ENCODE measurements around the gene PACS2.

DNA sequence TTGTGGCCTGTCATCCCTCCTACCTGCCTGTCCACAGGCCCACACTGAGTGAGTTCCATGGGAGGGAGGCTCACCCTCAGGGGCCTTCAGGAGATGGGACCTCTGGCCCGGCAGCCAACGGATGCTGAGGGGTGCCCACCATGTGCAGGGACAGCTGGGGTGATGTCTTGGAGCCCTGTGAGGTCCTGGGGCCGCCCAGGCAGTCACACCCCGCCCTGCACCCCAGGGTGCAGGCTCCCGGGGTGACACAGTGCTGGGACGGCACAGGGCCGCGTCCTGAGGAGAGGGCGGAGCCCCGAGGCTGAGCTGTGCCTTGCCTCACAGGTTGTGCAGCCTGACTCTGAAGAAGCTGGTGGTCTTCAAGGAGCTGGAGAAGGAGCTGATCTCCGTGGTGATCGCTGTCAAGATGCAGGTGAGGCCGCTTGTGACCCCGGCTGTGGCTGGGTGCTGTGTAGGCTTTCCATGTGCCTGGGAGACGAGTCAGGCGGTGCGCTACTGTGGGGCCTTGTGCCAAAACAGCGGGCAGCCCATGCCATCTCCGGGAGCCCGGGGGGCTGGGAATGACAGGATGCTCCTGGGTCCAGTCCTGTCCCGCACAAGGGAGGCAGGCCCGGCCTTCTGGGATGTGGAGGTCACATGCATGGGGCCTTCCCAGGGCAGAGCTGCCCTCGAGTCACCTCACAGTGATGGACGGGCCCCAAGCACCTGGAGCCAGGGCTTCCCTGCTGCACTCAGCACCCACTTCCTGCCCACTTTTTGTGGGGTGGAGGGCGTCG is 33.8 kb downstream of the PACS2 start:
- TF ChIP-seq, protein P1, sequence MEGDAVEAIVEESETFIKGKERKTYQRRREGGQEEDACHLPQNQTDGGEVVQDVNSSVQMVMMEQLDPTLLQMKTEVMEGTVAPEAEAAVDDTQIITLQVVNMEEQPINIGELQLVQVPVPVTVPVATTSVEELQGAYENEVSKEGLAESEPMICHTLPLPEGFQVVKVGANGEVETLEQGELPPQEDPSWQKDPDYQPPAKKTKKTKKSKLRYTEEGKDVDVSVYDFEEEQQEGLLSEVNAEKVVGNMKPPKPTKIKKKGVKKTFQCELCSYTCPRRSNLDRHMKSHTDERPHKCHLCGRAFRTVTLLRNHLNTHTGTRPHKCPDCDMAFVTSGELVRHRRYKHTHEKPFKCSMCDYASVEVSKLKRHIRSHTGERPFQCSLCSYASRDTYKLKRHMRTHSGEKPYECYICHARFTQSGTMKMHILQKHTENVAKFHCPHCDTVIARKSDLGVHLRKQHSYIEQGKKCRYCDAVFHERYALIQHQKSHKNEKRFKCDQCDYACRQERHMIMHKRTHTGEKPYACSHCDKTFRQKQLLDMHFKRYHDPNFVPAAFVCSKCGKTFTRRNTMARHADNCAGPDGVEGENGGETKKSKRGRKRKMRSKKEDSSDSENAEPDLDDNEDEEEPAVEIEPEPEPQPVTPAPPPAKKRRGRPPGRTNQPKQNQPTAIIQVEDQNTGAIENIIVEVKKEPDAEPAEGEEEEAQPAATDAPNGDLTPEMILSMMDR (IDR thresholded peaks at IDR 0.05; ENCODE audit: poor library complexity), result no peak
- TF ChIP-seq EZH2phosphoT487 (IDR thresholded peaks at IDR 0.05; ENCODE audit: low read depth, severe bottlenecking, unreplicated experiment), result no peak
- TF ChIP-seq EZH2 (IDR thresholded peaks at IDR 0.05; ENCODE audit: borderline replicate concordance), result no peak
